Neural progenitor cell (in vitro differentiated cells): ENCODE measurements around the gene TCF7L1. TPM values are rescaled to one million over a fixed set of nuclear protein-coding genes. Genes with fewer than 3 reads are reported as not detected.

Source experiments
- DNase-seq: peaks from one replicate; pipeline ENCODE4 v3.0.0-alpha.2; 2016; ENCODE audit warnings: low spot score
- H2AFZ ChIP-seq: fragments of 200-600 bp; sonication (generic); replicated peaks from 2 replicates; pipeline ENCODE4 v1.6.1; 2016; ENCODE audit warnings: antibody characterized with exemption
- H3F3A ChIP-seq: fragments of 200-600 bp; sonication (generic); 2 replicates; pipeline ENCODE4 v1.6.1; 2016; ENCODE audit warnings: antibody characterized with exemption, low read depth
- H3K27ac ChIP-seq: fragments of 200-600 bp; sonication (generic); 2 replicates; pipeline ENCODE4 v1.5.1; 2016; ENCODE audit warnings: mild to moderate bottlenecking
- H3K27me3 ChIP-seq: fragments of 200-600 bp; sonication (generic); 2 replicates; pipeline ENCODE4 v1.6.1; 2016; ENCODE audit warnings: mild to moderate bottlenecking, moderate library complexity
- H3K36me3 ChIP-seq: fragments of 200-600 bp; sonication (generic); 2 replicates; pipeline ENCODE4 v1.5.1; 2016
- H3K4me1 ChIP-seq: fragments of 200-600 bp; sonication (generic); 2 replicates; pipeline ENCODE4 v1.6.1; 2016; ENCODE audit warnings: mixed run types
- H3K4me2 ChIP-seq: fragments of 200-600 bp; sonication (generic); 2 replicates; pipeline ENCODE4 v1.6.1; 2016
- H3K4me3 ChIP-seq: fragments of 200-600 bp; sonication (generic); 2 replicates; pipeline ENCODE4 v1.5.1; 2016
- H3K79me2 ChIP-seq: fragments of 200-600 bp; sonication (generic); 2 replicates; pipeline ENCODE4 v1.6.1; 2016; ENCODE audit warnings: low read depth
- H3K9ac ChIP-seq: fragments of 200-600 bp; sonication (generic); 2 replicates; pipeline ENCODE4 v1.6.1; 2016
- H3K9me3 ChIP-seq: fragments of 200-600 bp; sonication (generic); 2 replicates; pipeline ENCODE4 v1.5.1; 2016; ENCODE audit warnings: low read depth
- H4K20me1 ChIP-seq: fragments of 200-600 bp; sonication (generic); 2 replicates; pipeline ENCODE4 v1.6.1; 2016; ENCODE audit warnings: low read depth
- H3K27ac Mint-ChIP-seq: 3 replicates; pipeline ENCODE4 v1.8.0; 2021; ENCODE audit warnings: mixed read lengths
- H3K27me3 Mint-ChIP-seq: 2 replicates; pipeline ENCODE4 v1.8.0; 2022; ENCODE audit warnings: low read depth, mild to moderate bottlenecking, inconsistent platforms, moderate library complexity, mixed read lengths; ENCODE audit not compliant: insufficient read depth
- H3K36me3 Mint-ChIP-seq: 3 replicates; pipeline ENCODE4 v1.8.0; 2021; ENCODE audit warnings: mixed read lengths
- H3K4me1 Mint-ChIP-seq: 3 replicates; pipeline ENCODE4 v1.8.0; 2021; ENCODE audit warnings: mixed read lengths
- H3K4me3 Mint-ChIP-seq: 3 replicates; pipeline ENCODE4 v1.8.0; 2021; ENCODE audit warnings: mild to moderate bottlenecking, moderate library complexity, mixed read lengths
- H3K9me3 Mint-ChIP-seq: 3 replicates; pipeline ENCODE4 v1.8.0; 2020; ENCODE audit warnings: mixed read lengths
- EZH2 ChIP-seq: fragments of 200-600 bp; sonication (generic); IDR thresholded peaks from 2 replicates; pipeline ENCODE4 v1.6.1; 2017; ENCODE audit warnings: antibody characterized with exemption, mild to moderate bottlenecking, moderate library complexity
- EZH2phosphoT487 ChIP-seq: fragments of 200-600 bp; sonication (generic); IDR thresholded peaks from 2 replicates; pipeline ENCODE4 v1.6.1; 2017; ENCODE audit warnings: antibody characterized with exemption
- total RNA-seq: library from RNA; depleted of rRNA; stranded (reverse); fragments of >200 nt; gene quantifications from 2 replicates; pipeline ENCODE4 v1.2.3, GENCODE V29; 2015; ENCODE audit warnings: low replicate concordance
- TF ChIP-seq, protein P1 (sequence below): fragments of 200-600 bp; sonication (generic); IDR thresholded peaks from 2 replicates; pipeline ENCODE4 v1.5.1; 2017; ENCODE audit warnings: antibody characterized with exemption, mild to moderate bottlenecking

Gene TCF7L1
- total RNA-seq, 1 donor from 2014 or later: 1.0 TPM

DNA sequence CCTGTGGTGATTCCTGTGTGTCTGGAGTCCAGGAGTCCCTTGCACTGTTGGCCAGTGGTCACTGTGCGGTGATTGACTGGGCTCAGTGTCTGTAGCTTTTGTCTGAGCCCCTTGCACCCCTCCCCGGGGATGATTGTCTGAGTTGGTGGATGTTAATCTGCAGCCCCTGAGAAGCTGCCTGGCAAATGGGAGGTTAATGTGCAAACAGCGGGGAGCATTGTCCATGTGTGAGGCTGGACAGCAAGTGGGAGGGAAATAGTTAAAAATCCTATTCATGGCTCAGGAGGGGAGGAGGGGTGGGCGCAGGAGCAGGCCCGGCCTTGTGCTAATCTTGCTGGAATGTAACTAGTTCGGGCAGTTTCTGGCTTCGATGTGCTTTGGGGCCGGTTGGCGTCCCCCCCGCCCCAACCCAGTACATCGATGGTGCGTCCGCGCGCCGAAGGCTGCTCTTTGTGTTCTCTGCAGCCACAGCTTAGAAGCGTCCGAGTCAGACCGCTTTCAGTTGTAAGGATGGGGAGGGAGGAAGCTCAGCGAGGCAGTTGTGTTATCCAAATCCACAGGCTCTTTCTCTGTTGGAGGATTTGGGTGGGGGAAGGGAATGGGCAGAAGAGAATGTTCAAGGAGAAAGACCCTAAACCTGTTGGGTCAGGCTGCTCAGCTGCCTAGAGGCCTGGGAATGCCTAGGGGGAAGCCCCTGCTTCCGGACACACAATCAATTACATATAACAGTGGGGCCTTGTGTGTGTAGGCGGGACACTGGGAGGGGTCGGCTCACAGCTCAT lies 122.8 kb downstream of the TCF7L1 start:
- peak overlapping the region; percentile 98 for H3K27ac ChIP-seq

DNA sequence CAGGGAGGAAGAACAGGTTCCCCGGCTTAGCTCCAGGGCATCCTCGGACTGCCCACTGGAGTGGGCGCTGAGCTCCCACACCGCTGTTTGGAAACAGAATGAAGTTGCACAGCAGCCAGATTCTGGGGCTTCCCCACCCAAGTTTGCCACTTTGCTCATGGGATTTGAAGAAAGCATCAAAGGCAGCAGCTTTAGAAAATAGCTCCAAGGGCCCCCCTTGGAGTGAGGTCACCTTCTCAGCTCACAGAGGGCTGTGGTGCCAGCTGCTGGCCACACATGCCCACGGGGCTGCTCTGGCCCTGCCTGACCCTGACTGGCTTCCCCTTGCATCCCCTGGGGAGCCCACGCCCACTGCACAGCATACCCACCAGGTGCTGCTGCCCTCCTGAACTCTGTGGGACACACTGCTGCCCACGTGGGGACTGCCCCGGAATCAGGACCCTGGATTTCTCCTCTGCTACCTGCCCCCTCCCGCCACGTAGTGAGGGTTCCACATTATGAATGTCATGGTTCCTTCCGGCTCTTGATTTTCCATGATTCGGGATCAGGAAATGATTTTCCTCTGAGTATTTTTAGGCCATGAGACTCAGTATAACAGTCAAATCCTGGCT lies 124.3 kb downstream of the TCF7L1 start:
- H3K27ac Mint-ChIP-seq: peak overlapping the region; percentile 72
- peak overlapping the region; percentile 55 for H3K4me3 Mint-ChIP-seq
- peaks cover 10% of the 10 kb centered on the region for H3K36me3 Mint-ChIP-seq
- no peaks in the 10 kb centered on the region for H3K36me3 ChIP-seq
- no peaks in the 10 kb centered on the region for H3K9me3 ChIP-seq
- H3K4me3 ChIP-seq: no peak overlapping the region
- peaks cover 15% of the 10 kb centered on the region for H4K20me1 ChIP-seq
- H3K27me3 Mint-ChIP-seq: peaks cover 3% of the 10 kb centered on the region
- H3K79me2 ChIP-seq: peaks cover 33% of the 10 kb centered on the region
- DNase-seq: no peak
- H3K9me3 Mint-ChIP-seq: no peaks in the 10 kb centered on the region
- peak overlapping the region; percentile 98 for H3K27ac ChIP-seq
- peak overlapping the region; percentile 64 for H3K4me2 ChIP-seq
- H2AFZ ChIP-seq: no peak overlapping the region
- no peaks in the 10 kb centered on the region for H3K27me3 ChIP-seq
- H3K4me1 ChIP-seq: peaks cover 75% of the 10 kb centered on the region
- peaks cover 77% of the 10 kb centered on the region for H3K4me1 Mint-ChIP-seq
- no peak overlapping the region for H3K9ac ChIP-seq
- peaks cover 64% of the 10 kb centered on the region for H3F3A ChIP-seq
- no peak for TF ChIP-seq EZH2phosphoT487

More for the DNA sequence above, 122.8 kb downstream of the TCF7L1 start:
- TF ChIP-seq EZH2phosphoT487: peak; percentile 47
- no peak for TF ChIP-seq EZH2
- no peaks in the 10 kb centered on the region for H3K9me3 Mint-ChIP-seq
- Histone ChIP-seq H3K36me3 (no peaks in the 10 kb centered on the region), H3F3A (peaks cover 66% of the 10 kb centered on the region), H4K20me1 (peaks cover 15% of the 10 kb centered on the region), H2AFZ (no peak overlapping the region), H3K9me3 (no peaks in the 10 kb centered on the region), H3K9ac (no peak overlapping the region), H3K4me2 (peak overlapping the region; percentile 76), H3K4me1 (peaks cover 84% of the 10 kb centered on the region), H3K79me2 (peaks cover 39% of the 10 kb centered on the region), H3K4me3 (peak overlapping the region; percentile 31), H3K27me3 (no peaks in the 10 kb centered on the region)
- peaks cover 83% of the 10 kb centered on the region for H3K4me1 Mint-ChIP-seq
- peak overlapping the region; percentile 99 for H3K27ac Mint-ChIP-seq
- peaks cover 3% of the 10 kb centered on the region for H3K36me3 Mint-ChIP-seq
- peak; percentile 98 for DNase-seq
- H3K27me3 Mint-ChIP-seq: peaks cover 7% of the 10 kb centered on the region
- H3K4me3 Mint-ChIP-seq: peak overlapping the region; percentile 84

DNA sequence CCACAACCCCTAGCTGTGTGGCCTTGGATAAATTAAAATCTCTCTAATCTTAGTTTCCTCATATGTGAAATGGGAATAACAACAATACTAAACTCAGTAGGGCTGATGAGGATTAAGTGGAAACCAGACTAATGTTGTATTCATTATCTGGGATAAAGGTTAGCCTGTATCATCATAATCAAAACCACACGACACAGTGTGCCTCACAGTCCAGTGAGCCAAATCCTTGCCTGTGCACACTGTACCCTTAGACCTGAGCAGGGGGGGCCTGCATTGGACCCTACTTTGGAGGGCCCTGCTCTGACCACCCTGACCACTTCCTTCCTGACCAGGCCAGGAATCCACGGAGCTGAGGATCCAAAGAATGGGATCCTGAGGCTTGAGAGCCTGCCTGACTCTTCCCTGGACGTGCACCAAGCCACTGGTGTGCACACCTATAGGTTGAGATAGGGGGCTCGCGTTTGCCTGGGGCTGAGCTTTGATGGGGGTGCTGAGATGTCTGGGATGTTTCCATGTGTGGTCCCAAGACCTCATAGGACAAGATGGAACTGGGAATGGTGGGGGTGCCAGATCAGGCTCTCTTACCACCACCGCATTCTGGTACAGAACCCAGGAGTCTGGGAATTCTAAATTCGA lies 124.9 kb downstream of the TCF7L1 start:
- Histone ChIP-seq H3K9me3 (no peaks in the 10 kb centered on the region), H3K27ac (no peak overlapping the region), H3K27me3 (no peaks in the 10 kb centered on the region), H3K79me2 (peaks cover 29% of the 10 kb centered on the region), H3K36me3 (no peaks in the 10 kb centered on the region), H4K20me1 (peaks cover 15% of the 10 kb centered on the region), H3K4me3 (no peak overlapping the region), H3K4me2 (peak overlapping the region; percentile 64), H2AFZ (no peak overlapping the region), H3K4me1 (peaks cover 72% of the 10 kb centered on the region), H3K9ac (no peak overlapping the region), H3F3A (peaks cover 64% of the 10 kb centered on the region)
- Mint-ChIP-seq H3K27ac (peak overlapping the region; percentile 31), H3K9me3 (no peaks in the 10 kb centered on the region), H3K4me3 (peak overlapping the region; percentile 24), H3K27me3 (peaks cover 3% of the 10 kb centered on the region), H3K36me3 (peaks cover 12% of the 10 kb centered on the region), H3K4me1 (peaks cover 79% of the 10 kb centered on the region)
- no peak for TF ChIP-seq EZH2phosphoT487
- no peak for TF ChIP-seq EZH2
- TF ChIP-seq, protein P1, sequence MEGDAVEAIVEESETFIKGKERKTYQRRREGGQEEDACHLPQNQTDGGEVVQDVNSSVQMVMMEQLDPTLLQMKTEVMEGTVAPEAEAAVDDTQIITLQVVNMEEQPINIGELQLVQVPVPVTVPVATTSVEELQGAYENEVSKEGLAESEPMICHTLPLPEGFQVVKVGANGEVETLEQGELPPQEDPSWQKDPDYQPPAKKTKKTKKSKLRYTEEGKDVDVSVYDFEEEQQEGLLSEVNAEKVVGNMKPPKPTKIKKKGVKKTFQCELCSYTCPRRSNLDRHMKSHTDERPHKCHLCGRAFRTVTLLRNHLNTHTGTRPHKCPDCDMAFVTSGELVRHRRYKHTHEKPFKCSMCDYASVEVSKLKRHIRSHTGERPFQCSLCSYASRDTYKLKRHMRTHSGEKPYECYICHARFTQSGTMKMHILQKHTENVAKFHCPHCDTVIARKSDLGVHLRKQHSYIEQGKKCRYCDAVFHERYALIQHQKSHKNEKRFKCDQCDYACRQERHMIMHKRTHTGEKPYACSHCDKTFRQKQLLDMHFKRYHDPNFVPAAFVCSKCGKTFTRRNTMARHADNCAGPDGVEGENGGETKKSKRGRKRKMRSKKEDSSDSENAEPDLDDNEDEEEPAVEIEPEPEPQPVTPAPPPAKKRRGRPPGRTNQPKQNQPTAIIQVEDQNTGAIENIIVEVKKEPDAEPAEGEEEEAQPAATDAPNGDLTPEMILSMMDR: no peak
- no peak for DNase-seq

GRCh38 chr2:85259101-85259590 lies 126.0 kb downstream of the TCF7L1 start:
- TF ChIP-seq EZH2phosphoT487 (no peak), EZH2 (no peak)
- TF ChIP-seq, protein P1: no peak
- peaks cover 28% of the 10 kb centered on the region for H3K79me2 ChIP-seq
- peak; percentile 87 for DNase-seq
- peaks cover 57% of the 10 kb centered on the region for H3F3A ChIP-seq
- H3K4me3 ChIP-seq: peak overlapping the region; percentile 1
- peaks cover 3% of the 10 kb centered on the region for H3K9me3 Mint-ChIP-seq
- H3K27ac ChIP-seq: peak overlapping the region; percentile 86
- no peaks in the 10 kb centered on the region for H3K27me3 ChIP-seq
- peak overlapping the region; percentile 64 for H3K4me2 ChIP-seq
- H3K4me3 Mint-ChIP-seq: peak overlapping the region; percentile 65
- H3K4me1 Mint-ChIP-seq: peaks cover 78% of the 10 kb centered on the region
- H3K9me3 ChIP-seq: no peaks in the 10 kb centered on the region
- H3K27me3 Mint-ChIP-seq: peaks cover 3% of the 10 kb centered on the region
- peaks cover 16% of the 10 kb centered on the region for H3K36me3 Mint-ChIP-seq
- peak overlapping the region; percentile 82 for H3K27ac Mint-ChIP-seq
- H3K4me1 ChIP-seq: peaks cover 72% of the 10 kb centered on the region
- H3K9ac ChIP-seq: no peak overlapping the region
- no peaks in the 10 kb centered on the region for H3K36me3 ChIP-seq
- H4K20me1 ChIP-seq: peaks cover 14% of the 10 kb centered on the region
- no peak overlapping the region for H2AFZ ChIP-seq
